Measurements from ENCODE around the gene FAM114A1.

DNA sequence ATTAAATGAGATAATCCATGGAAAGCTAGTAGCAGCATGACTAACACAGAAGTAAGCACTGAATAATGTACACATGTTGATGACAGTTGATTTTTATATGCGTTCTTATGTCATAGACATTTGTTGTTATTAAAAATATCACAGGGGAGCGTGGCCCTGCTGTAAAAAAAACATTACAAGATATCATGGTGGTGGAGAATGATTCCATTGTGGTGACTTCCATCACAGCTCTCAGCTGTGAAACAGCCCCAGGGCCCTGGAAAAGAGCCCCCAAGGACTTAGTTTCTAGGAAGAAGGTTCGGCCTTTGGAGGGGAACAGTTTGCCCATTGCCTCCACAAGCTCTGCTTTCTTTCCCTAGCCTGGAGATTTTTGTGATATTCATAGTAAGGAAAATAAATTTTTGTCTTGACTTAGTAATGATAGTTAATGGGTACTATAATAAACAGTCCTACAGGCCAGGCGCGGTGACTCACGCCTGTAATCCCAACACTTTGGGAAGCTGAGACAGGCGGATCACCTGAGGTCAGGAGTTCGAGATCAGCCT, 49.9 kb downstream of the FAM114A1 start:
- TF ChIP-seq EP300 (IDR thresholded peaks at IDR 0.05; ENCODE audit: borderline replicate concordance in 1 of 2, low read depth in 2 of 2, low read length in 2 of 2) (no peak), CREB1 (IDR thresholded peaks at IDR 0.05) (no peak), CTCF (IDR thresholded peaks at IDR 0.05; ENCODE audit: control extremely low read depth in 1 of 3, insufficient read depth in 1 of 3, low read depth in 1 of 3, low read length in 3 of 3) (no peak), CHD2 (IDR thresholded peaks at IDR 0.05; ENCODE audit: low read length) (no peak)

All from H1 (cell line).